GM12878 (cell line): ENCODE measurements around the gene LDLR. TPM values are rescaled to one million over a fixed set of nuclear protein-coding genes. Genes with fewer than 3 reads are reported as not detected.

Experiments
- ASH2L ChIP-seq: fragments of 300-600, 200-600 bp; sonication (generic); IDR thresholded peaks from 2 replicates; pipeline ENCODE4 v1.6.1; 2017; ENCODE audit warnings: low read depth, mild to moderate bottlenecking, borderline replicate concordance
- ATF7 ChIP-seq: fragments of 450-650 bp; IDR thresholded peaks from 2 replicates; pipeline ENCODE4 v1.6.1; 2016; ENCODE audit warnings: low read depth, mild to moderate bottlenecking
- BCL11A ChIP-seq: IDR thresholded peaks from 2 replicates; pipeline ENCODE4 v1.6.1; 2011; ENCODE audit warnings: low read depth, low read length
- CBFB ChIP-seq: IDR thresholded peaks from 2 replicates; pipeline ENCODE4 v1.6.1; 2016; ENCODE audit warnings: antibody characterized with exemption, low read depth
- DPF2 ChIP-seq: fragments of 450-650 bp; IDR thresholded peaks from 2 replicates; pipeline ENCODE4 v1.6.1; 2017; ENCODE audit warnings: mild to moderate bottlenecking
- ESRRA ChIP-seq: IDR thresholded peaks from 2 replicates; pipeline ENCODE4 v1.6.1; 2012; ENCODE audit warnings: mild to moderate bottlenecking, low read length, improper control_type of control experiment
- GABPA ChIP-seq: IDR thresholded peaks from 2 replicates; pipeline ENCODE4 v1.6.1; 2014; ENCODE audit warnings: antibody characterized with exemption, low read depth, mild to moderate bottlenecking, inconsistent platforms
- HCFC1 ChIP-seq: fragments of 150-350 bp; IDR thresholded peaks from 2 replicates; pipeline ENCODE4 v1.6.1; 2014; ENCODE audit warnings: low read length
- HDAC2 ChIP-seq: fragments of 200-600 bp; sonication (generic); IDR thresholded peaks from 2 replicates; pipeline ENCODE4 v1.6.1; 2017
- IRF4 ChIP-seq: IDR thresholded peaks from 2 replicates; pipeline ENCODE4 v1.6.1; 2011; ENCODE audit warnings: low read depth, low read length
- JUNB ChIP-seq: IDR thresholded peaks from 2 replicates; pipeline ENCODE4 v1.6.1; 2016; ENCODE audit warnings: antibody characterized with exemption, mild to moderate bottlenecking
- MEF2A ChIP-seq: IDR thresholded peaks from 2 replicates; pipeline ENCODE4 v1.6.1; 2011; ENCODE audit warnings: low read depth, mild to moderate bottlenecking, low read length, moderate library complexity; ENCODE audit not compliant: insufficient read depth
- MEF2B ChIP-seq: fragments of 450-650 bp; IDR thresholded peaks from 2 replicates; pipeline ENCODE4 v1.6.1; 2018; ENCODE audit warnings: mild to moderate bottlenecking, moderate library complexity; ENCODE audit not compliant: partially characterized antibody, poor library complexity, severe bottlenecking
- NR2C2 ChIP-seq: IDR thresholded peaks from 2 replicates; pipeline ENCODE4 v1.6.1; 2011; ENCODE audit warnings: borderline replicate concordance, low read depth; ENCODE audit not compliant: control insufficient read depth, insufficient read length
- NRF1 ChIP-seq: conservative IDR thresholded peaks from 2 replicates; pipeline ENCODE4 v1.6.1; 2011; ENCODE audit warnings: mild to moderate bottlenecking, low read depth, low read length, improper control_type of control experiment
- POLR2AphosphoS2 ChIP-seq: IDR thresholded peaks from 2 replicates; pipeline ENCODE4 v1.6.1; 2011; ENCODE audit warnings: low read depth, mild to moderate bottlenecking, low read length, improper control_type of control experiment, moderate library complexity
- STAT3 ChIP-seq: IDR thresholded peaks from 2 replicates; pipeline ENCODE4 v1.6.1; 2011; ENCODE audit warnings: low read depth, low read length, improper control_type of control experiment
- SUZ12 ChIP-seq: fragments of 200-600 bp; sonication (generic); IDR thresholded peaks from one replicate; pipeline ENCODE4 v1.6.1; 2018; ENCODE audit warnings: antibody characterized with exemption, mild to moderate bottlenecking; ENCODE audit not compliant: unreplicated experiment
- TARDBP ChIP-seq: IDR thresholded peaks from 2 replicates; pipeline ENCODE4 v1.6.1; 2016; ENCODE audit warnings: borderline replicate concordance
- TCF3 ChIP-seq: IDR thresholded peaks from 2 replicates; pipeline ENCODE4 v1.6.1; 2012; ENCODE audit warnings: low read depth, mild to moderate bottlenecking, low read length, borderline replicate concordance; ENCODE audit not compliant: insufficient read depth
- TCF7 ChIP-seq: IDR thresholded peaks from 2 replicates; pipeline ENCODE4 v1.6.1; 2014; ENCODE audit warnings: antibody characterized with exemption, borderline replicate concordance
- ZBED1 ChIP-seq: IDR thresholded peaks from 2 replicates; pipeline ENCODE4 v1.6.1; 2016; ENCODE audit warnings: borderline replicate concordance
- ZNF207 ChIP-seq: fragments of 450-650 bp; IDR thresholded peaks from 2 replicates; pipeline ENCODE4 v1.6.1; 2014; ENCODE audit warnings: antibody characterized with exemption, mild to moderate bottlenecking, borderline replicate concordance
- ZNF217 ChIP-seq: fragments of 450-650 bp; IDR thresholded peaks from 2 replicates; pipeline ENCODE4 v1.6.1; 2017; ENCODE audit warnings: antibody characterized with exemption, mild to moderate bottlenecking
- ZNF24 ChIP-seq: fragments of 450-650 bp; IDR thresholded peaks from 2 replicates; pipeline ENCODE4 v1.6.1; 2017; ENCODE audit warnings: antibody characterized with exemption, mild to moderate bottlenecking
- polyA plus RNA-seq, 11 experiments: library from polyadenylated mRNA; depleted of rRNA in 4 of 11; unstranded in 6 of 11; stranded (reverse) in 5 of 11; fragments of >200 nt; fragmentation: Nextera tagmentation in 4 of 11; fragmentation: Illumina TruSeq in 1 of 11; extraction: Ambion mirVana in 4 of 11; extraction: Trizol in 1 of 11; gene quantifications; 1 replicate in 1 of 11; 2 replicates in 10 of 11; pipeline versions ENCODE4 v1.2.1 to v1.2.3, GENCODE V29; 2011 to 2016; ENCODE audit warnings: inconsistent platforms in 2 of 11, missing spikeins in 2 of 11, low read depth in 1 of 11
- total RNA-seq, 4 experiments: library from RNA; depleted of rRNA in 3 of 4; stranded (reverse); fragments of >200 nt in 3 of 4; fragmentation: Illumina TruSeq in 1 of 4; extraction: Trizol in 1 of 4; gene quantifications; 2 replicates each; pipeline versions ENCODE4 v1.2.1 to v1.2.3, GENCODE V29; 2013 to 2021
- TF ChIP-seq, protein P1 (sequence below): IDR thresholded peaks from 2 replicates; pipeline ENCODE4 v1.6.1; 2012; ENCODE audit warnings: mild to moderate bottlenecking, low read depth, low read length
- TF ChIP-seq, protein P2 (sequence below): IDR thresholded peaks from 2 replicates; pipeline ENCODE4 v1.6.1; 2012; ENCODE audit warnings: low read depth, low read length, improper control_type of control experiment
- TF ChIP-seq, protein P3 (sequence below): fragments of 450-650 bp; IDR thresholded peaks from 2 replicates; pipeline ENCODE4 v1.6.1; 2017; ENCODE audit warnings: mild to moderate bottlenecking

LDLR gene
- total and polyA plus RNA-seq, 10 of the 15 experiments (the other 5 are each of a cell fraction or from before 2014, with no cell fraction given) = 11.3 to 59.2 (median 27.3) TPM

DNA sequence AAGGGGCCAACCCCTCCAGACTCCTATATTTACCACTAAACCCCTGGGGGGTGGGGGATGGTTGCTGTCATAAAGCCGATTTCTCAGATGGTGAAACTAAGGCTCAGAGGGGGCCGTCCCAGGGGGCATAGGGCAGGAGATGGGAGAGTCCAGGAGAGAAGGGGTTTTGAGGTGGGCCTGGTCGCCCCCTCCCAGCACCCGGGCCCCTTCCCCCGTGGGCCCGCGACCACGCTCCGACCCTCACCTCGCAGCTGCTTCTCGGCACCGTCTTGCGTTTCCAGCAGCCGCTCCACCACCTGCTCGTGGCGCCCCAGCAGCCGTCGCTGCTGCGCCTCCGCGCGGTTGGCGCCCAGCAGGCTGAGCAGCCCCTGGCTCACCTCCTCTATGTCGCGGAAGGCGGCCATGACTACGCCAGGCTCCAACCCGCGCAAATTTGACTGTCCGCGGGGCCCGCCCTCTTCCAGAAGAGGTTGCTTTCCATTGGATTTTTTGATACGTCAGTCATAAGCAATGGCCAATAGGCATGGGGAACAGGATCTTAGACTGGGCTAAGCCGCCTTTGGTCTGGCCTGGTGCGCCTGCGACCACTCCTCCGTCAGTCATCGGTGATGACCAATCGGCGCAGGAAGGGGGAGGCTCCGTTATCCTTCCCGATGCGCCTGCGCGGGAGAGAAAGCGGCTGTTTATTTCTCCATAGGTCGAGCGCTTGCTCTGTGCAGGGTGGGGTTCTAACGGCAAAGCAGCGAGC lies 66.3 kb downstream of the LDLR start, which contains the start of gene SPC24 (continued):
- no peak for TF ChIP-seq ZNF207
- no peak for TF ChIP-seq ZBED1
- no peak for TF ChIP-seq MEF2B
- TF ChIP-seq SUZ12 = no peak
- TF ChIP-seq ASH2L = no peak
- TF ChIP-seq IRF4 = no peak
- TF ChIP-seq ZNF217 = no peak
- TF ChIP-seq POLR2AphosphoS2 = peak; percentile 78; the same call in 1 of the 2 replicates
- no peak for TF ChIP-seq TARDBP
- TF ChIP-seq JUNB = no peak
- 0 out of 2 replicates have a peak, but pooled peaks have one; percentile 61 for TF ChIP-seq HDAC2
- peak; percentile 99 for TF ChIP-seq DPF2
- TF ChIP-seq TCF7 = no peak
- no peak for TF ChIP-seq BCL11A
- TF ChIP-seq NR2C2 = no peak
- peak; percentile 36; the same call in 1 of the 2 replicates for TF ChIP-seq TCF3
- TF ChIP-seq, protein P1, sequence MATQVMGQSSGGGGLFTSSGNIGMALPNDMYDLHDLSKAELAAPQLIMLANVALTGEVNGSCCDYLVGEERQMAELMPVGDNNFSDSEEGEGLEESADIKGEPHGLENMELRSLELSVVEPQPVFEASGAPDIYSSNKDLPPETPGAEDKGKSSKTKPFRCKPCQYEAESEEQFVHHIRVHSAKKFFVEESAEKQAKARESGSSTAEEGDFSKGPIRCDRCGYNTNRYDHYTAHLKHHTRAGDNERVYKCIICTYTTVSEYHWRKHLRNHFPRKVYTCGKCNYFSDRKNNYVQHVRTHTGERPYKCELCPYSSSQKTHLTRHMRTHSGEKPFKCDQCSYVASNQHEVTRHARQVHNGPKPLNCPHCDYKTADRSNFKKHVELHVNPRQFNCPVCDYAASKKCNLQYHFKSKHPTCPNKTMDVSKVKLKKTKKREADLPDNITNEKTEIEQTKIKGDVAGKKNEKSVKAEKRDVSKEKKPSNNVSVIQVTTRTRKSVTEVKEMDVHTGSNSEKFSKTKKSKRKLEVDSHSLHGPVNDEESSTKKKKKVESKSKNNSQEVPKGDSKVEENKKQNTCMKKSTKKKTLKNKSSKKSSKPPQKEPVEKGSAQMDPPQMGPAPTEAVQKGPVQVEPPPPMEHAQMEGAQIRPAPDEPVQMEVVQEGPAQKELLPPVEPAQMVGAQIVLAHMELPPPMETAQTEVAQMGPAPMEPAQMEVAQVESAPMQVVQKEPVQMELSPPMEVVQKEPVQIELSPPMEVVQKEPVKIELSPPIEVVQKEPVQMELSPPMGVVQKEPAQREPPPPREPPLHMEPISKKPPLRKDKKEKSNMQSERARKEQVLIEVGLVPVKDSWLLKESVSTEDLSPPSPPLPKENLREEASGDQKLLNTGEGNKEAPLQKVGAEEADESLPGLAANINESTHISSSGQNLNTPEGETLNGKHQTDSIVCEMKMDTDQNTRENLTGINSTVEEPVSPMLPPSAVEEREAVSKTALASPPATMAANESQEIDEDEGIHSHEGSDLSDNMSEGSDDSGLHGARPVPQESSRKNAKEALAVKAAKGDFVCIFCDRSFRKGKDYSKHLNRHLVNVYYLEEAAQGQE = no peak
- peak; percentile 97 for TF ChIP-seq NRF1
- TF ChIP-seq, protein P2, sequence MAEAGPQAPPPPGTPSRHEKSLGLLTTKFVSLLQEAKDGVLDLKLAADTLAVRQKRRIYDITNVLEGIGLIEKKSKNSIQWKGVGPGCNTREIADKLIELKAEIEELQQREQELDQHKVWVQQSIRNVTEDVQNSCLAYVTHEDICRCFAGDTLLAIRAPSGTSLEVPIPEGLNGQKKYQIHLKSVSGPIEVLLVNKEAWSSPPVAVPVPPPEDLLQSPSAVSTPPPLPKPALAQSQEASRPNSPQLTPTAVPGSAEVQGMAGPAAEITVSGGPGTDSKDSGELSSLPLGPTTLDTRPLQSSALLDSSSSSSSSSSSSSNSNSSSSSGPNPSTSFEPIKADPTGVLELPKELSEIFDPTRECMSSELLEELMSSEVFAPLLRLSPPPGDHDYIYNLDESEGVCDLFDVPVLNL = peak; percentile 98
- TF ChIP-seq ATF7 = no peak
- TF ChIP-seq CBFB = no peak
- TF ChIP-seq STAT3 = no peak
- TF ChIP-seq, protein P3, sequence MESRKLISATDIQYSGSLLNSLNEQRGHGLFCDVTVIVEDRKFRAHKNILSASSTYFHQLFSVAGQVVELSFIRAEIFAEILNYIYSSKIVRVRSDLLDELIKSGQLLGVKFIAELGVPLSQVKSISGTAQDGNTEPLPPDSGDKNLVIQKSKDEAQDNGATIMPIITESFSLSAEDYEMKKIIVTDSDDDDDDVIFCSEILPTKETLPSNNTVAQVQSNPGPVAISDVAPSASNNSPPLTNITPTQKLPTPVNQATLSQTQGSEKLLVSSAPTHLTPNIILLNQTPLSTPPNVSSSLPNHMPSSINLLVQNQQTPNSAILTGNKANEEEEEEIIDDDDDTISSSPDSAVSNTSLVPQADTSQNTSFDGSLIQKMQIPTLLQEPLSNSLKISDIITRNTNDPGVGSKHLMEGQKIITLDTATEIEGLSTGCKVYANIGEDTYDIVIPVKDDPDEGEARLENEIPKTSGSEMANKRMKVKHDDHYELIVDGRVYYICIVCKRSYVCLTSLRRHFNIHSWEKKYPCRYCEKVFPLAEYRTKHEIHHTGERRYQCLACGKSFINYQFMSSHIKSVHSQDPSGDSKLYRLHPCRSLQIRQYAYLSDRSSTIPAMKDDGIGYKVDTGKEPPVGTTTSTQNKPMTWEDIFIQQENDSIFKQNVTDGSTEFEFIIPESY = no peak
- no peak for TF ChIP-seq GABPA
- TF ChIP-seq MEF2A = no peak
- no peak for TF ChIP-seq ESRRA
- no peak for TF ChIP-seq HCFC1
- no peak for TF ChIP-seq ZNF24
